Prostate gland (tissue), 2 donors: ENCODE results near the gene DENND4B.

Experiments
- CTCF ChIP-seq, 4 experiments: fragments of 200-600 bp in 2 of 4; fragments of 450-650 bp in 2 of 4; sonication (generic) in 2 of 4; IDR thresholded peaks; 1 replicate in 3 of 4; 2 replicates in 1 of 4; pipeline ENCODE4 v1.5.1; 2016 to 2019; ENCODE audit warnings: antibody characterized with exemption in 4 of 4, mild to moderate bottlenecking in 2 of 4, moderate library complexity in 2 of 4
- POLR2A ChIP-seq: fragments of 450-650 bp; IDR thresholded peaks from one replicate; pipeline ENCODE4 v1.6.1; 2016; ENCODE audit warnings: antibody characterized with exemption, mild to moderate bottlenecking

GRCh38 chr1:153985941-153986761, 39.6 kb upstream of the DENND4B start, which contains the start of gene RAB13:
- peak; percentile 73 for TF ChIP-seq POLR2A
- peak in 1 of 4 experiments; percentile 4 for TF ChIP-seq CTCF (IDR thresholded peaks at IDR 0.05)
